Endometrium (tissue), 2 donors: Measurements from ENCODE around the gene SEMA5A.

Source experiments
- FAIRE-seq: peaks from 2 replicates; lab custom pipeline; 2012; peaks lifted over from hg19 to GRCh38; lab: Jason Lieb, UNC
- donor health status: control.
- donor health status: control.

Gene SEMA5A

GRCh38 chr5:9474219-9475002 is 71.5 kb downstream of the SEMA5A start:
- peak; percentile 67 for FAIRE-seq

- no peak for FAIRE-seq
Measured at GRCh38 chr5:9473624-9474023, 72.3 kb downstream of the SEMA5A start.

GRCh38 chr5:9470410-9470809 is 75.5 kb downstream of the SEMA5A start:
- no peak for FAIRE-seq

GRCh38 chr5:9468060-9468388 is 77.9 kb downstream of the SEMA5A start:
- FAIRE-seq: no peak

GRCh38 chr5:9467199-9468059 is 78.4 kb downstream of the SEMA5A start:
- FAIRE-seq: no peak

- FAIRE-seq: peak; percentile 15
Measured at GRCh38 chr5:9466697-9467096, 79.2 kb downstream of the SEMA5A start.

- no peak for FAIRE-seq
Measured at GRCh38 chr5:9464478-9464877, 81.4 kb downstream of the SEMA5A start.

- no peak for FAIRE-seq
Measured at GRCh38 chr5:9462109-9462508, 83.8 kb downstream of the SEMA5A start.

GRCh38 chr5:9460885-9461645 is 84.8 kb downstream of the SEMA5A start:
- FAIRE-seq: no peak

GRCh38 chr5:9456435-9457042 is 89.3 kb downstream of the SEMA5A start:
- FAIRE-seq: peak; percentile 72

GRCh38 chr5:9455826-9456434 is 89.9 kb downstream of the SEMA5A start:
- FAIRE-seq: no peak

- no peak for FAIRE-seq
Measured at GRCh38 chr5:9454491-9454890, 91.4 kb downstream of the SEMA5A start.

GRCh38 chr5:9454012-9454481 is 91.8 kb downstream of the SEMA5A start:
- FAIRE-seq: peak; percentile 83

- FAIRE-seq: no peak
Measured at GRCh38 chr5:9453480-9454011, 92.3 kb downstream of the SEMA5A start.

- no peak for FAIRE-seq
Measured at GRCh38 chr5:9452181-9452580, 93.7 kb downstream of the SEMA5A start.

GRCh38 chr5:9451037-9451436 is 94.8 kb downstream of the SEMA5A start:
- FAIRE-seq: no peak

GRCh38 chr5:9447691-9448090 is 98.2 kb downstream of the SEMA5A start:
- FAIRE-seq: no peak

GRCh38 chr5:9445826-9446388 is 100.0 kb downstream of the SEMA5A start:
- no peak for FAIRE-seq

GRCh38 chr5:9444346-9444745 is 101.5 kb downstream of the SEMA5A start:
- FAIRE-seq: no peak

- FAIRE-seq: no peak
Measured at GRCh38 chr5:9441610-9442009, 104.3 kb downstream of the SEMA5A start.

GRCh38 chr5:9440517-9440916 is 105.4 kb downstream of the SEMA5A start:
- no peak for FAIRE-seq
